Endodermal cell (in vitro differentiated cells): ENCODE data around the gene TMC4. TPM values are rescaled to one million over a fixed set of nuclear protein-coding genes. Genes with fewer than 3 reads are reported as not detected.
A peak's percentile ranks its signal among the peaks of the same experiment; 100 is the strongest.

Experiments
- DNase-seq: peaks from one replicate; pipeline ENCODE4 v3.0.0-alpha.2; 2017
- H3K27ac ChIP-seq: 2 replicates; pipeline ENCODE4 v1.5.1; 2013; ENCODE audit warnings: mild to moderate bottlenecking, low read depth, low read length, moderate library complexity
- H3K27me3 ChIP-seq: 2 replicates; pipeline ENCODE4 v1.6.1; 2013; ENCODE audit warnings: mild to moderate bottlenecking, low read length, moderate library complexity; ENCODE audit not compliant: insufficient read depth, control insufficient read depth, poor library complexity, severe bottlenecking
- H3K36me3 ChIP-seq: 2 replicates; pipeline ENCODE4 v1.7.0; 2013; ENCODE audit warnings: mild to moderate bottlenecking, low read length, moderate library complexity; ENCODE audit not compliant: control insufficient read depth, insufficient read depth
- H3K4me1 ChIP-seq: one replicate; pipeline ENCODE4 v1.7.0; 2013; ENCODE audit warnings: low read length; ENCODE audit not compliant: control insufficient read depth, insufficient read depth
- H3K4me3 ChIP-seq: 2 replicates; pipeline ENCODE4 v1.5.1; 2013; ENCODE audit warnings: mild to moderate bottlenecking, low read length, moderate library complexity
- H3K9ac ChIP-seq: 2 replicates; pipeline ENCODE4 v1.6.1; 2013; ENCODE audit warnings: mild to moderate bottlenecking, low read length, moderate library complexity; ENCODE audit not compliant: poor library complexity, severe bottlenecking; ENCODE audit errors: extremely low read depth
- H3K9me3 ChIP-seq: 2 replicates; pipeline ENCODE4 v1.6.1; 2013; ENCODE audit warnings: mild to moderate bottlenecking, low read length, moderate library complexity; ENCODE audit not compliant: control insufficient read depth
- H3K27ac Mint-ChIP-seq: 2 replicates; pipeline ENCODE4 v1.8.0; 2020; ENCODE audit warnings: mixed read lengths
- H3K27me3 Mint-ChIP-seq: 2 replicates; pipeline ENCODE4 v1.8.0; 2021; ENCODE audit warnings: mild to moderate bottlenecking, mixed read lengths; ENCODE audit not compliant: insufficient read depth
- H3K36me3 Mint-ChIP-seq: 2 replicates; pipeline ENCODE4 v1.8.0; 2020; ENCODE audit warnings: low read depth, mixed read lengths
- H3K4me1 Mint-ChIP-seq: 2 replicates; pipeline ENCODE4 v1.8.0; 2020; ENCODE audit warnings: mixed read lengths
- H3K4me3 Mint-ChIP-seq: 2 replicates; pipeline ENCODE4 v1.8.0; 2020; ENCODE audit warnings: mild to moderate bottlenecking, moderate library complexity, mixed read lengths
- H3K9me3 Mint-ChIP-seq: 2 replicates; pipeline ENCODE4 v1.8.0; 2020; ENCODE audit warnings: mild to moderate bottlenecking, mixed read lengths
- CTCF ChIP-seq: fragments of 200-600 bp; sonication (generic); conservative IDR thresholded peaks from 2 replicates; pipeline ENCODE4 v1.5.0; 2021; ENCODE audit warnings: antibody characterized with exemption, mild to moderate bottlenecking
- WGBS, 2 experiments: methylation state at CpG; one replicate each; pipeline versions ENCODE4 v1.1.5 to v1.1.7; 2013; ENCODE audit warnings: missing lambda C conversion rate in 2 of 2, mixed read lengths in 1 of 2; ENCODE audit not compliant: insufficient coverage in 1 of 2, insufficient read length in 1 of 2; 5-methylcytosine and 5-hydroxymethylcytosine counted together
- total RNA-seq, 2 donors: library from RNA; stranded (reverse); fragmentation: NEBNext Ultra II Directional in 1 of 2; extraction: Animal tissue kit (Norgen Biotek cat#: 25700) in 1 of 2; gene quantifications; 2 replicates in 1 of 2; 3 replicates in 1 of 2; pipeline ENCODE4 v1.2.1, GENCODE V29; 2021

Gene TMC4
- total RNA-seq, 2 donors from 2014 or later, result 32.7 to 46.6 TPM

GRCh38 chr19:54145541-54146158 is 27.3 kb downstream of the TMC4 start:
- Mint-ChIP-seq H3K4me3 (no peak overlapping the region), H3K27me3 (no peaks in the 10 kb centered on the region), H3K27ac (no peak overlapping the region), H3K4me1 (peaks cover 7% of the 10 kb centered on the region), H3K9me3 (no peaks in the 10 kb centered on the region), H3K36me3 (peaks cover 71% of the 10 kb centered on the region)
- no peak for TF ChIP-seq CTCF
- H3K9me3 ChIP-seq, result no peaks in the 10 kb centered on the region
- no peaks in the 10 kb centered on the region for H3K4me1 ChIP-seq
- H3K4me3 ChIP-seq, result no peak overlapping the region
- peaks cover 91% of the 10 kb centered on the region for H3K36me3 ChIP-seq
- WGBS, 2 experiments, result 94 to 95% methylated on average over 24 to 27 of the region's 28 CpGs
- H3K27me3 ChIP-seq, result no peaks in the 10 kb centered on the region
- H3K27ac ChIP-seq, result no peak overlapping the region
- H3K9ac ChIP-seq, result no peak overlapping the region
- DNase-seq, result no peak

GRCh38 chr19:54142166-54142780 is 30.7 kb downstream of the TMC4 start:
- peaks cover 11% of the 10 kb centered on the region for H3K4me1 ChIP-seq
- H3K27me3 ChIP-seq, result no peaks in the 10 kb centered on the region
- peaks cover 57% of the 10 kb centered on the region for H3K36me3 Mint-ChIP-seq
- no peaks in the 10 kb centered on the region for H3K27me3 Mint-ChIP-seq
- no peak for DNase-seq
- H3K9me3 Mint-ChIP-seq, result no peaks in the 10 kb centered on the region
- H3K4me3 ChIP-seq, result no peak overlapping the region
- H3K27ac ChIP-seq, result no peak overlapping the region
- no peaks in the 10 kb centered on the region for H3K9me3 ChIP-seq
- no peak overlapping the region for H3K9ac ChIP-seq
- H3K36me3 ChIP-seq, result peaks cover 79% of the 10 kb centered on the region
- 89 to 100% methylated on average over 3 to 7 of the region's 7 CpGs for WGBS, 2 experiments
- peaks cover 24% of the 10 kb centered on the region for H3K4me1 Mint-ChIP-seq
- H3K4me3 Mint-ChIP-seq, result no peak overlapping the region
- peak overlapping the region; percentile 35 for H3K27ac Mint-ChIP-seq
- no peak for TF ChIP-seq CTCF

GRCh38 chr19:54141356-54141755 is 31.6 kb downstream of the TMC4 start:
- WGBS, 2 experiments, result 95 to 100% methylated on average over 1 to 3 of the region's 3 CpGs
- peaks cover 70% of the 10 kb centered on the region for H3K36me3 ChIP-seq
- Mint-ChIP-seq H3K27me3 (no peaks in the 10 kb centered on the region), H3K4me1 (peaks cover 25% of the 10 kb centered on the region), H3K9me3 (no peaks in the 10 kb centered on the region), H3K27ac (peak overlapping the region; percentile 76), H3K4me3 (no peak overlapping the region), H3K36me3 (peaks cover 48% of the 10 kb centered on the region)
- no peak overlapping the region for H3K27ac ChIP-seq
- no peak overlapping the region for H3K4me3 ChIP-seq
- H3K9ac ChIP-seq, result no peak overlapping the region
- DNase-seq, result no peak
- no peaks in the 10 kb centered on the region for H3K9me3 ChIP-seq
- TF ChIP-seq CTCF, result no peak
- peaks cover 11% of the 10 kb centered on the region for H3K4me1 ChIP-seq
- no peaks in the 10 kb centered on the region for H3K27me3 ChIP-seq
